Astrocyte of the spinal cord (primary cell): Measurements from ENCODE around the gene DNAJC5.
"Not testable (repeated sequence)": the region's sequence is repeated elsewhere in the genome, so short reads cannot be mapped to it uniquely, and the experiment has no call there.

Experiments
- DNase-seq: peaks from one replicate; pipeline ENCODE4 v3.0.0; 2011; ENCODE audit warnings: low read depth, low spot score
- H3K4me3 ChIP-seq: 2 replicates; pipeline ENCODE4 v1.5.1; 2011; ENCODE audit warnings: low read depth, mild to moderate bottlenecking, low read length, moderate library complexity
- CTCF ChIP-seq: IDR thresholded peaks from 2 replicates; pipeline ENCODE4 v1.5.1; 2012; ENCODE audit warnings: low read depth, mild to moderate bottlenecking, low read length, inconsistent platforms
- in situ Hi-C: cut with HindIII; loops from 2 replicates; pipeline ENCODE4 v1.10.0; 2017; ENCODE audit warnings: low sequenced_read_pairs

DNAJC5 gene

GRCh38 chr20:63970714-63971431 lies 75.9 kb downstream of the DNAJC5 start:
- H3K4me3 ChIP-seq: no peak overlapping the region
- TF ChIP-seq CTCF: no peak
- DNase-seq: no peak
- in situ Hi-C loops: no loop called here

DNA sequence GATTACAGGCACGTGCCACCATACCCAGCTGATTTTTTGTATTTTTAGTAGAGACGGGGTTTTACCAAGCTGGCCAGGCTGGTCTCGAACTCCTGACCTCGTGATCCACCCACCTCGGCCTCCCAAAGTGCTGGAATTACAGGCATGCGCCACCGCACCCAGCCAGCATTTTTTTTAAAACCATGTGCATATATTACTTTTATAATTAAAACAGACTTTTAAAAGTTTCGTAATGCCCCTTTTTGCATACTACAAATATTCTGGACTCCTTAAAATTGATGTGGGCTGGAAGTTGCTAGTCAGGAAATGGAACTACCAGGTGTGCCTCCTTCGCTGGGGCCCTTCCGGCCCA lies 77.0 kb downstream of the DNAJC5 start:
- in situ Hi-C loops, DNase-seq, H3K4me3 ChIP-seq: not testable (repeated sequence)

GRCh38 chr20:63972312-63973159 lies 77.6 kb downstream of the DNAJC5 start:
- in situ Hi-C loops: no loop called here
- no peak for DNase-seq
- no peak overlapping the region for H3K4me3 ChIP-seq
- TF ChIP-seq CTCF: no peak

DNA sequence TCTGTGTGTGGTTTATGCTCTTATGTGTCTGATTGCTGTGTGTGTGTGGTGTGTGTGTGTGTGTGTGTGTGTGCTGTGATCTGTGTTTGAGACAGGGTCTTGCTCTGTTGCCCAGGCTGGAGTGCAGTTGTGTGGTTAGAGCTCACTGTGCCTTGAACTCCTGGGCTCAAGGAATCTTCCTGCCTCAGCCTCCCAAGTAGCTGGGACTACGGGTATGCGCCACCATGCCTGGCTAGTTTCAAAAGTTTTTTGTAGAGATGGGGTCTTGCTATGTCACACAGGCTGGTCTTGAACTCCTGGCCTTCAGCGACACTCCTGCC lies 78.2 kb downstream of the DNAJC5 start:
- no peak overlapping the region for H3K4me3 ChIP-seq

GRCh38 chr20:63973636-63974401 lies 78.9 kb downstream of the DNAJC5 start:
- peak; percentile 99 for TF ChIP-seq CTCF
- peak; percentile 78 for DNase-seq
- in situ Hi-C loops: no loop called here
- peak overlapping the region; percentile 44 for H3K4me3 ChIP-seq

More for the DNA sequence above, 78.2 kb downstream of the DNAJC5 start:
- in situ Hi-C loops: no loop called here
- no peak for TF ChIP-seq CTCF
- DNase-seq: no peak

DNA sequence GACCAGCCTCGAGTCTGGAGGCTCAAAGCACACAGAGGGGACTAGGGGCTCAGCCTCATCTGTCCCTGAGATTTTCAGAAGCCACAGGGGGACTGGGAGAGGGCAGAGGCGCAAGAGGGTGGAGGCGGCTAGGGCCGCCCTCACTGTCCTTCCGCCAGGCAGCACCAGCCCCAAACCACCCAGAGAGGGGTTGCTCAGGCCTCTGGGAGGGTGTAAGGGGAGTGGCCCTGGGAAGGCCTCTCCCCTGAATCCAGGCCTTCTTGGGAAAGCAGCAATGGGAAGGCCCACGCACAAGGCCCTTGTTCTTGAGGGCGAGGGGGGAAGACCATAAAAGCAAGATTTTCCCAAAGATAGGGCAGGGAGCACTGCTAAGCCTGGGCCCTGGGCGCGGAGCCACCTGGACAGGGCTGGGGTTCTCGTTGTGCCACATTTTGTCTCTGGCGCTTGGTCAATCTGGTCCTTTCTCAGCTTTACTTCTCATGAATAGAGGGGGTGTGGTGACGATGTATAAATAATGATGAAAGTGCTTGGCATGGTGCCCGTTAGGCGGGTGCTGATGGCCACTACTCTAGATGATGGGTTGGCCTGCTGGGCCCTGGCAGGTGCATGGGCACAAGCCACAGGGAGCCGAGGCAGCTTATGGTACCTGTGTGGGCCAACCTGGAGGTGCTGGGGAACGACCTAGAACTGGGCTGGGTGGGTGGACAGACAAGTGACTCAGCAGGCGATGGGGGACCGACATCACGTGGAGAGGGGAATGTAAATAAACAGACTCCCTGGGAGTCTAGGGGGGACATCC lies 79.7 kb downstream of the DNAJC5 start:
- DNase-seq: no peak
- TF ChIP-seq CTCF: no peak
- H3K4me3 ChIP-seq: no peak overlapping the region
- in situ Hi-C loops: no loop called here

DNA sequence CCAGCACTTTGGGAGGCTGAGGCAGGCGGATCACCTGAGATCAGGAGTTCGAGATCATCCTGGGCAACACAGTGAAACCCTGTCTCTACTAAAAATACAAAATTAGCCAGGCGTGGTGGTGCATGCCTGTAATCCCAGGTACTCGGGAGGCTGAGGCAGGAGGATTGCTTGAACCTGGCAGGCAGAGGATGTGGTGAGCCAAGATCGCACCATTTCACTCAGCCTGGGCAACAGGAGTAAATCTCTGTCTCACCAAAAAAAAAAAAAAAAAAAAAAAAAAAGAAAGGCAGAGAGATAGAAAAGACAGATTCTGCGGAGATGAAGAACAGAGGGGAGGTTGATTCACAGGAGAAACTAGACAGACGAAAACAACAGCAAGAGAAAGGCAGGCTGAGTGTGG lies 81.6 kb downstream of the DNAJC5 start:
- DNase-seq, H3K4me3 ChIP-seq, in situ Hi-C loops: not testable (repeated sequence)
